GM21447 (cell line): ENCODE results near the gene USP7.
"Not testable (repeated sequence)": the region's sequence is repeated elsewhere in the genome, so short reads cannot be mapped to it uniquely, and the experiment has no call there.

Source experiments
- ATAC-seq: cut with Tn5 transposase; IDR thresholded peaks from one replicate; pipeline ENCODE4 v1.9.1; 2021; ENCODE audit not compliant: unreplicated experiment

USP7 gene

DNA sequence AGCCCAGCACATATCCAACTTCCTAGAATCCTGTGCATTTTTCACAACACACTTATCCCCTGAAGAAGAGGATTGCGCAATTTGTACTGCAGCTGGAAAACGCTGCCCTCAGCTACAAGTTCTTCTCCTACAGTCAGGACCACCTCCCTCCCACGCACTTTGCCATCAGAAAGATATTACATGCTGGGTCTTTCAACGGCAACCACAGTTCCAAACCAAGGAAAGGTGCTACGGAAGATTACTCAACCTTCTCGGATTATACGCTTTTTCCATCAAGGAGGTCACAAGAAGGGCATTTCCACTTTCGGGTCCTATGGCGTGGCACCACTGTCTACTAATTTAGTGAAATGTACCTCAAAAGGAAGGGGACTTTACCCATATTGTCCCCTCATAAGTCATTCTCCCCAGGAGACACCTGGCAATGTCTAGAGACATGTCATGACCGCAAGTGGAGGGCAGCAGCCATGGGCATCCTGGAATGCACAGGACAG lies 35.2 kb downstream of the USP7 start:
- no peak for ATAC-seq

GRCh38 chr16:8926827-8927226 lies 36.9 kb downstream of the USP7 start:
- no peak for ATAC-seq

DNA sequence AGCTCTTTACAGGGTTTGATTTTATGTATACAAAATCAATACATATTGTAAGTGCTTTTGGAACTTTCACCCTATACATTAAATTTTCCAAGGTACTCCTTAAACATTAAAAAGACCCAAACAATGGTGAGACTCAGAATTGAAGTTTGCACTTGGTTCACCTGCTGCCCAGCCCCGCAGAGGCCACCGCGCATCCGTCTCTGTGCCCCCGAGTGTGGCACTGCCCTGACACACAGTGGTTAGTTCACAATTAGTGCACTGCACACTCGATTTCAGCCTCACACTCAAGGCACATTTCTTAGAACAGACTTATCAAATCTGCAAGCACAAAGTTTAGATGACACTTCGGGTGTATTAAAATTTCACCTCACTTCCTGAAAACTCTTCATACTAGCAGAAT lies 38.3 kb downstream of the USP7 start:
- no peak for ATAC-seq

- ATAC-seq = no peak
Measured at GRCh38 chr16:8924214-8924613, 39.5 kb downstream of the USP7 start.

DNA sequence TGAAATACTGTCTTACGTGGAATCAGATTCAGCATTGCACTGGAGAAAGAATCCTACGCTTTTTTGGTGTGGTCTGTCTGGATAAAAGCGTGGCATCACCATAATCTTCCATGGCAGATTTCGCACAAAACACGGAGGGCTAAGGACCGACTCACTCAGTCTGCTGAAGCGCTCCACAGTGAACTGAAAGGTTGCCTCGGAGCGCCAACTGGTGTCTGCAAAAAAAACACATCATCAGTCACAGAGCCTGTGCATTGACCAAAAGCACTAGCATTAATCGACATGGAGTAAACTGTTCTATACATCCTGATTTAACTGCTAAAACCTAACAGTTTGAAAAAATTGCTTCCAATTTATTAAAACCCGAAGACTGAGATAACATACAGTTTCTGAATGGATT lies 40.5 kb downstream of the USP7 start:
- ATAC-seq = no peak

DNA sequence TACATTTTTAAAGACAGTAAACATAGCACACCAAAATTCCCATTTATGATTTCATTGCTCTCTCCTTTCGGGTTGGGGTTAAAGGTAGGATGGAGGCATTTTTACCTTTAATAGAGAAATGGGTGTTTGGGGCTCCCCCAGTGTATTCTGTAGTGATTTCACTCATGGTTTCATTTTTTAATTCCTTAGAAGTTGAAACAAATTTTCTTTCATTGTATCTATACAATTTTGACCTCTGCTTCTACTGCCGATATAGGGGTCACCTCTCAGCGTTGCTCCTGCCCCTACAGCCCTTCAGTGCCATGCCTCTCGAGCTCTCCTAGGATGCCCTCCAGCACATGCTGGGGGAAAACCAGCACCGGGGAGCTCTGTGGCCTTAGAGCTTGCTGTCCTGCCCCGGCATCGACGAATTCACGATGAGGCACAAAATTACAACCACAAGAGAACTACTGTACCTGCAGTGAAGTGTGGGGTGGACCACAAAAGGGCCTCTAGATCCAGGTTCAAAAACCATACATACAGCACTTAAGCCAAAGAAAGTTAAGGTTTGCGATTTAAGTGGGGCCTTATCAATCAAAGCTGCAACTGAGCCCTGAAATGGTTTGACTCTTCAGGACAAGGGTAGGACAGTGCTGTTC lies 42.2 kb downstream of the USP7 start:
- ATAC-seq = no peak

DNA sequence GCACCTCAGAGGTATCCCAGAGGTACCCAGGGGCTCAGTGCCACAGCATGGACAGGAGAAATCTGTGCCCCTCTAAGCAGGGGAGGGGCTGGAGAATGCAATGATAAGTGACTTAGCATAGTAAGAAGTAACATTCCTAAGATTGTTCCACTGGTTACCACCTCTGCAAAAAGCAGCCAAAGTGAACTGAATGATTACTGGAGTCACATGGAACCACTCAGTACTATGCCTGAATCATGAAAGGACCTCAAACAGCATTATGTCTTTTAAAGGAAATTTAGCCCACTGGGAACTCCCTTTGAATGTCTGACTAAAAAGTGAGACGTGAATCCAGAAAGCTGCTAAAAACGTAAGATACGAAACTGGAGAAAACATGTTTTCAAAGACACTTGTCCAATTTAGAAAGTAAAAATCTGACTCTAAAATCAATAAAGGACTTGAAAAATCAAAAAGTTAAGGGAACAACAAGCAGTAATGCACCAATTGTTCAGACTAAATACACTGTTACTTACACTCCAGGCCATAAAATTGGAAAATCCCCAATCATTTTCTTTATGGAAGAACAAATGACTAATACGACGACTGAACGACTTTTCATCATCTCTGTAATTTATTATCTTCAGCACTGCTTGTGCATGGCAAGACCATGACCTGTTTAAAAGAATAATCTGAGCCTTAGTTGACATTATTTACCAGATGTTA lies 42.9 kb downstream of the USP7 start:
- ATAC-seq = no peak

GRCh38 chr16:8919934-8920462 lies 43.7 kb downstream of the USP7 start:
- no peak for ATAC-seq

- no peak for ATAC-seq
Measured at GRCh38 chr16:8919089-8919933, 44.4 kb downstream of the USP7 start.

DNA sequence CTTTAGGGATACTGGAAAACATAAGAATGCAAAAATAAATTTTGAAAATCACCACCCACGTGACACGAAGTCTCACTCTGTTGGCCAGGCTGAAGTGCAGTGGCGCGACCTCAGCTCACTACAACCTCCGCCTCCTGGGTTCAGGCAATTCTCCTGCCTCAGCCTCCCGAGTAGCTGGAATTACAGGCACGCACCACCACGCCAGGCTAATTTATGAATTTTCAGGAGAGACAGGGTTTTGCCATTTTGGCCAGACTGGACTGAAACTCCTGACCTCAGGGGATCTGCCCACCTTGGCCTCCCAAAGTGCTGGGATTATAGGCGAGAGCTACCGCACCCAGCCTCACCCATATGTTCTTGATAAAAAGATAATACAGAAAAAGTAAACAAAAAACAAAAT lies 46.4 kb downstream of the USP7 start:
- ATAC-seq = not testable (repeated sequence)

GRCh38 chr16:8916541-8917225 lies 47.0 kb downstream of the USP7 start:
- no peak for ATAC-seq

DNA sequence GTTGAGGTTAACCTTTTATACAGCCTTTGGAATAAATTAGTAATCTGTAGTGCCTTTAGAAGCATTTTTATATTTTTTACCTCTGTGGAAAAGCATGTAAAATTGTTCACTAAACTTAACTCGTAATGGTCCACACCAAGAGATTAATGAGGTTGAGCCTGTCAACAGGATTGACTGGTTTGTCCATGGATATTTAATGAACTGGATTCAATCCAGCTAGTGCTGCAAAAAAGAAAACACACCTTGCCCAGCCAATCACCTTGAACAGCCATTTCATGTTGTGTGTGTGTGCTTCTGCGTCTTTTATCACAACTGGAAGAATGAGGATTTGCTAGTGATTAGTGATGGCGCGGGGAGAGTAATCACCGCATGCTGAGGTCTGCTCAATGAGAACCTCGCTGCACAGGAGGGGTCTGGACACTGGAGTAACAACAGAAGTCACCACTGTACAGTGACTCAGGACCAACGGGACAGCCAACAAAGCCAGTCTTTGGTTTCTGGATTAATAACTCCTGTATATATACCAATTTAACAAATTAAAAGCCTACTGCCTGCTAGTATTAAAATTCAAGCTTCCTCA lies 47.9 kb downstream of the USP7 start:
- no peak for ATAC-seq

- no peak for ATAC-seq
Measured at GRCh38 chr16:8914098-8914497, 49.6 kb downstream of the USP7 start.

DNA sequence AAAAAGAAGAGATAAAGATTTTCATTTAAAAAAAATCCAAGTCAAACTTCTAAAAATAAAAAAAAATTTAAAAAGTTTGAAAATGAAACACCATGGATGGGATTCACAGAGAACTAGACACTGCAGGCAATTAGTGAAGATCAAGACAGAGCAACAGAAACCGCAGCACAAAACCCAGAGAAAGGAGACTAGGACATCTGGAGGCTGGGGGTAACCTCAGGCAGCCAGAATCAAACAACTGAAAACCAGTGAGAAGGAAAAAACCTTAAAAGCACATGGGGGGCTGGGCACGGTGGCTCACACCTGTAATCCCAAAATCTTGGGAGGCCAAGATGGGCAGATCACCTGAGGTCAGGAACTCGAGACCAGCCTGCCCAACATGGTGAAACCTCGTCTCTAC lies 50.9 kb downstream of the USP7 start:
- no peak for ATAC-seq

DNA sequence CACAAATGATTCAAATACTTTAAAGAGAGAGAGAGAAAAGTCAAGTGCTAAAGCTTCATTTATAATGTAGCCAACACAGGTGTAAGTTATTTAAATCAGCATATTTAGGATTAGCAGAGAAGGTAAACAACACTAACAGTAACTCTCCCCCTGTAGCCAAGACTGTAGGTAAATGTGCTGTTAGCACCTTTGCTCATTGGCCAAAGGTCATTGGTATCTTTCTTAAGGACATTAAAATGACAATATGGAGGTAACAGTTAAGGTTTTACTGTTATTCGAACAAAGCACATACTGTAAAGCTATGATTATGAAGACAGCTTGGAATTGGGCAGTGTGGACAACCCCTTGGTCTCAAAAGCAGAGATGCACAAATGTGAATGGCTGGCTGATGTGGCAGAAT lies 52.9 kb downstream of the USP7 start:
- ATAC-seq = no peak

GRCh38 chr16:8908810-8909468 lies 54.8 kb downstream of the USP7 start:
- no peak for ATAC-seq

DNA sequence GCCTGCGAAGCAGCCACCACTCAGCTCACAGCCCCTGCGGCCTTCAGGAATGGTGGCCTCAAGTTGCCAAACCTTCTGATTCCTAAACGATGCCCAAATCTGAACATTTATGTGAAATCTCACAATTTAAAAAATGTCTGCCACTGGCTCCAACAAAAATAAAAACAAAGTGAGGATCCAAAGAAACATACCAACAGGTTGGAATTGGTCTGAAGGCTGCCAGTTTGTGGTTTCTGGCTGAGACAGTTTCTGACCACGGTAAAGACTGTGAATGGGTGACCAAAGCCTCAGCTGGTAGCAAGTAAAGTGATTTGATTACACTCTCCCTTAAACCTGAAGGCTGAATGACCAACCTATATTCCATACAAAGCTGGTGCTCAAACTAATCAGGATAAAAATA lies 56.6 kb downstream of the USP7 start:
- ATAC-seq = no peak

GRCh38 chr16:8905795-8906591 lies 57.7 kb downstream of the USP7 start:
- ATAC-seq = no peak

DNA sequence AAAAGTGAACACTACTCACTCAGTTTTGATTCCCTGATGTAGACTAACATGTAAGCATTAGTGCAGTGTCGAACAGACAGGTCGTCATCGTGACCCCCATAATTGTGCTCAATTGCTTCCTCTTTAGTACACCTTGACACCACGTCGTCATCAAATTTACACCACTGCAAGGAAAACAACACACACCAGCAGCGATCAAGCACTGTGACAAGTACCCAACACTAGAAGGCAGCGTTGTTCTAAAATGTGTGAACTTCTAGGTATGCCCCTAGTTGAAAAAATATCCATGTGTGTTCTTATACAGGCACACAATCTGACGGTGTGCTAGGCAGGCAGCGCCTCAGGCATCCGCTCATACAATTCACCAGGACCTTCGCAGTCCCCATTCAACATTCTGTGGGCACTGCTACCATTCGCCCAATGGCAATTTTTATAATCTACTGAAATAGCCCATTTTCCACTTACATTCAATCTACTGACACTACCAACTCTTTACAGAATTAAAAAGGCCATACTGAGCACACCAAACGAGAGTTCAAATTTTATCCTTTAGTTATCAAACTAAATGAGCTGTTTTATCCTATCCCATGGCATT lies 58.4 kb downstream of the USP7 start:
- no peak for ATAC-seq
